ENCODE results near the gene OVOL1.

The OVOL1 gene

GRCh38 chr11:65844231-65844872, 57.5 kb downstream of the OVOL1 start:
- Histone ChIP-seq H3K79me2 (ENCODE audit: control insufficient read depth, insufficient read depth, low read length, unreplicated experiment) (no peaks in the 10 kb centered on the region), H3K4me3 (ENCODE audit: low read depth, low read length) (no peak overlapping the region), H2AFZ (ENCODE audit: low read length, unreplicated experiment) (no peak overlapping the region), H3K27ac (ENCODE audit: low read depth, low read length) (no peak overlapping the region), H3K4me1 (ENCODE audit: control insufficient read depth, insufficient read depth, low read length, unreplicated experiment) (no peaks in the 10 kb centered on the region), H3K27me3 (ENCODE audit: insufficient read depth, low read length) (no peaks in the 10 kb centered on the region), H3K36me3 (ENCODE audit: insufficient read depth, low read length) (no peaks in the 10 kb centered on the region)

Measured in ACC112 (cell line).